ENCODE data around the gene TOP2B. TPM values are rescaled to one million over a fixed set of nuclear protein-coding genes. Genes with fewer than 3 reads are reported as not detected.
A peak's percentile ranks its signal among the peaks of the same experiment; 100 is the strongest.

TOP2B gene
- total and polyA plus RNA-seq, 9 of the 15 experiments (the other 6 are each of a cell fraction or from before 2014, with no cell fraction given): 45.3 to 186 (median 134) TPM

DNA sequence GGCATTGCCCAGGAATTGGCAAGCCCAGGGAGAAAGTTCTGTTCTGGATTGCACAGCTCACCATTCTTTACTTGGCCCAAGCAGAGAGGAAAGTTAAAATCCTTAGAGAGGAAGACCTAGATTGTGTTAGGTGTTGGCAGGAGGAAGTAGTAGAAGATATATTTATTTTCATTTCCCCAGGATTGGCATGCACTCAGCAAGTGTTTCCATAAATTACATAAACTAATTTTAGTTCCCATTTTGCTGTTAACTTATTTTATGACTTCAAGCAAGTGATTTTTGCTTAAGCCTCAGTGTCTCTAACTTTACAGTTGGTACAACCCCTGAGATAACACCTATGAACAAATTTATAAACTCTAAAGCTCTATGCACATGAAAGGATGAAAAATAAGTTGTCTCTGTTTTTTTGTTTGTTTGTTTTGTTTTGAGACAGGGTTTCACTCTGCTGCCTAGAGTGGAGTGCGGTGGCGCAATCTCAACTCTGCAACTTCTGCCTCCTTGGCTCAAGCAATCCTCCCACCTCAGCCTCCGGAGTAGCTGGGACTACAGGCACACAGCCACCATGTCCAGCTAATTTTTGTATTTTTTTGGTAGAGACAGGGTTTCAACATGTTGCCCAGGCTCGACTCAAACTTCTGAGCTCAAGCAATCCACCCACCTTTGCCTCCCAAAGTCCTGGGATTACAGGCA lies 31.2 kb upstream of the TOP2B start:
- Histone ChIP-seq H3K27ac (ENCODE audit: extremely low read depth, low read depth, low read length) (no peak overlapping the region), H3K4me2 (ENCODE audit: insufficient read depth, low read length) (no peak overlapping the region), H3K79me2 (ENCODE audit: control insufficient read depth, insufficient read depth, low read length) (no peaks in the 10 kb centered on the region), H3K4me1 (replicated peaks in 1 of 2; ENCODE audit: control insufficient read depth in 2 of 2, insufficient read depth in 2 of 2, low read length in 2 of 2) (no peaks in the 10 kb centered on the region), H2AFZ (ENCODE audit: low read depth, low read length) (no peak overlapping the region), H3K4me3 (no peak overlapping the region), H3K36me3 (ENCODE audit: control insufficient read depth, insufficient read depth, low read length) (no peaks in the 10 kb centered on the region), H3K9ac (ENCODE audit: insufficient read depth in 1 of 2, low read depth in 2 of 2, low read length in 2 of 2) (no peak overlapping the region), H3K9me3 (replicated peaks; ENCODE audit: control insufficient read depth, insufficient read depth, low read depth, low read length) (no peaks in the 10 kb centered on the region), H3K27me3 (ENCODE audit: control insufficient read depth in 2 of 2, insufficient read depth in 2 of 2, low read length in 2 of 2) (peaks cover 7 to 12% of the 10 kb centered on the region in 2 experiments), H4K20me1 (replicated peaks; ENCODE audit: control insufficient read depth, insufficient read depth, low read length) (no peaks in the 10 kb centered on the region), H3K9me1 (ENCODE audit: control insufficient read depth, insufficient read depth, low read length) (no peaks in the 10 kb centered on the region)
- TF ChIP-seq RNF2 (IDR thresholded peaks at IDR 0.05): peak; percentile 5; the same call in 1 of the 2 replicates
- peak; percentile 56 for TF ChIP-seq CEBPB (tag; IDR thresholded peaks at IDR 0.05)
- TF ChIP-seq, protein P1, sequence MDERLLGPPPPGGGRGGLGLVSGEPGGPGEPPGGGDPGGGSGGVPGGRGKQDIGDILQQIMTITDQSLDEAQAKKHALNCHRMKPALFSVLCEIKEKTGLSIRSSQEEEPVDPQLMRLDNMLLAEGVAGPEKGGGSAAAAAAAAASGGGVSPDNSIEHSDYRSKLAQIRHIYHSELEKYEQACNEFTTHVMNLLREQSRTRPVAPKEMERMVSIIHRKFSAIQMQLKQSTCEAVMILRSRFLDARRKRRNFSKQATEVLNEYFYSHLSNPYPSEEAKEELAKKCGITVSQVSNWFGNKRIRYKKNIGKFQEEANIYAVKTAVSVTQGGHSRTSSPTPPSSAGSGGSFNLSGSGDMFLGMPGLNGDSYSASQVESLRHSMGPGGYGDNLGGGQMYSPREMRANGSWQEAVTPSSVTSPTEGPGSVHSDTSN (CRISPR knock-in tag; IDR thresholded peaks at IDR 0.05; ENCODE audit: low read depth): no peak
- TF ChIP-seq, protein P1 (tag; conservative IDR thresholded peaks at IDR 0.05; ENCODE audit: low read depth): 0 out of 2 replicates have a peak, but pooled peaks have one; percentile 13
- TF ChIP-seq ZNF217 (CRISPR knock-in tag; IDR thresholded peaks at IDR 0.05): no peak
- CTCF ChIA-PET (ENCODE audit: low intra/inter-chr PET ratio): no interaction called here
- 0 out of 3 replicates have a peak, but pooled peaks have one; percentile 47 for ATAC-seq
- intact Hi-C loops (cut with micrococcal nuclease): no loop called here
- no peak for DNase-seq (ENCODE audit: extremely low read depth in 1 of 4, low spot score in 3 of 4)
- WGBS (ENCODE audit: insufficient coverage, low coverage, missing lambda C conversion rate): 7% methylated on average over 4 of the region's 4 CpGs
- POLR2A ChIA-PET: interaction anchor here (1.0 kb wide), 1 partner anchor 15 kb away, joined by 3 read pairs; no protein-coding TSS in a partner anchor
- FAIRE-seq: no peak
- BruUV-seq (replicated peaks): no TSS peak
- in situ Hi-C loops (cut with MboI): no loop called here
